ENCODE results near the gene SEC14L5.

SEC14L5 gene

DNA sequence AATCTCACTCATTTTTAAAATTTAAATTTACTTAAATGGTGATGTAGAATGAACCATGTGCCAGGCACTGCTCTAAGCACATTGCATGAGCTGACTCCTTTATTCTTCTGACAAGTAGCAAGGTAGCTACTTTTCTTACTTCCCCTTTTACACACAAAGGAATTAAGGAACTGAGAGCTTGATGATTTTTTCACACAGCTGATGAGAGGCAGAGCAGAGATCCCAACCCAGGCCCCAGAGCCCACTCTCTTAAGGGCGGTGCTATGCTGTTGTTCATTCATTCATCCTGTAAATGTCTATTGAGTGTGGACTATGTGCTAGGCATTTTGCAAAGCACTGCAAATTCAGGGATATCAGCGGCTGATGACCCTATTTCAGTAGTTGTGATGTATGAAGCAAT is 17.9 kb downstream of the SEC14L5 start:
- no peak overlapping the region for H3K4me3 ChIP-seq (ENCODE audit: low read depth, low read length)
- no peak overlapping the region for H3K27ac ChIP-seq (ENCODE audit: extremely low read depth, low read depth, low read length)
- ChIA-PET CTCF (no interaction called here), POLR2A (no interaction called here)
- no peaks in the 10 kb centered on the region for H3K9me3 ChIP-seq (ENCODE audit: control insufficient read depth, insufficient read depth, low read depth, low read length)
- no peaks in the 10 kb centered on the region for H3K36me3 ChIP-seq (ENCODE audit: control insufficient read depth in 2 of 2, insufficient read depth in 1 of 2, low read length in 2 of 2)
- TF ChIP-seq ZNF621 (tag by site-specific recombination; IDR thresholded peaks at IDR 0.05) (no peak), ZNF26 (tag by site-specific recombination; IDR thresholded peaks at IDR 0.05) (peak; percentile 94)
- H3K4me1 ChIP-seq (ENCODE audit: control insufficient read depth, insufficient read depth, low read length) = no peaks in the 10 kb centered on the region

- POLR2A ChIA-PET = no interaction called here
- Histone ChIP-seq H3K9me3 (ENCODE audit: control insufficient read depth, insufficient read depth, low read depth, low read length) (no peaks in the 10 kb centered on the region), H3K27ac (ENCODE audit: extremely low read depth, low read depth, low read length) (no peak overlapping the region), H3K4me1 (ENCODE audit: control insufficient read depth, insufficient read depth, low read length) (no peaks in the 10 kb centered on the region), H3K4me3 (ENCODE audit: low read depth, low read length) (no peak overlapping the region), H3K36me3 (ENCODE audit: control insufficient read depth in 2 of 2, insufficient read depth in 1 of 2, low read length in 2 of 2) (no peaks in the 10 kb centered on the region)
- TF ChIP-seq, protein P1, sequence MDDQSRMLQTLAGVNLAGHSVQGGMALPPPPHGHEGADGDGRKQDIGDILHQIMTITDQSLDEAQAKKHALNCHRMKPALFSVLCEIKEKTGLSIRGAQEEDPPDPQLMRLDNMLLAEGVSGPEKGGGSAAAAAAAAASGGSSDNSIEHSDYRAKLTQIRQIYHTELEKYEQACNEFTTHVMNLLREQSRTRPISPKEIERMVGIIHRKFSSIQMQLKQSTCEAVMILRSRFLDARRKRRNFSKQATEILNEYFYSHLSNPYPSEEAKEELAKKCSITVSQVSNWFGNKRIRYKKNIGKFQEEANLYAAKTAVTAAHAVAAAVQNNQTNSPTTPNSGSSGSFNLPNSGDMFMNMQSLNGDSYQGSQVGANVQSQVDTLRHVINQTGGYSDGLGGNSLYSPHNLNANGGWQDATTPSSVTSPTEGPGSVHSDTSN (CRISPR knock-in tag; IDR thresholded peaks at IDR 0.05) = no peak
- TF ChIP-seq, protein P2, sequence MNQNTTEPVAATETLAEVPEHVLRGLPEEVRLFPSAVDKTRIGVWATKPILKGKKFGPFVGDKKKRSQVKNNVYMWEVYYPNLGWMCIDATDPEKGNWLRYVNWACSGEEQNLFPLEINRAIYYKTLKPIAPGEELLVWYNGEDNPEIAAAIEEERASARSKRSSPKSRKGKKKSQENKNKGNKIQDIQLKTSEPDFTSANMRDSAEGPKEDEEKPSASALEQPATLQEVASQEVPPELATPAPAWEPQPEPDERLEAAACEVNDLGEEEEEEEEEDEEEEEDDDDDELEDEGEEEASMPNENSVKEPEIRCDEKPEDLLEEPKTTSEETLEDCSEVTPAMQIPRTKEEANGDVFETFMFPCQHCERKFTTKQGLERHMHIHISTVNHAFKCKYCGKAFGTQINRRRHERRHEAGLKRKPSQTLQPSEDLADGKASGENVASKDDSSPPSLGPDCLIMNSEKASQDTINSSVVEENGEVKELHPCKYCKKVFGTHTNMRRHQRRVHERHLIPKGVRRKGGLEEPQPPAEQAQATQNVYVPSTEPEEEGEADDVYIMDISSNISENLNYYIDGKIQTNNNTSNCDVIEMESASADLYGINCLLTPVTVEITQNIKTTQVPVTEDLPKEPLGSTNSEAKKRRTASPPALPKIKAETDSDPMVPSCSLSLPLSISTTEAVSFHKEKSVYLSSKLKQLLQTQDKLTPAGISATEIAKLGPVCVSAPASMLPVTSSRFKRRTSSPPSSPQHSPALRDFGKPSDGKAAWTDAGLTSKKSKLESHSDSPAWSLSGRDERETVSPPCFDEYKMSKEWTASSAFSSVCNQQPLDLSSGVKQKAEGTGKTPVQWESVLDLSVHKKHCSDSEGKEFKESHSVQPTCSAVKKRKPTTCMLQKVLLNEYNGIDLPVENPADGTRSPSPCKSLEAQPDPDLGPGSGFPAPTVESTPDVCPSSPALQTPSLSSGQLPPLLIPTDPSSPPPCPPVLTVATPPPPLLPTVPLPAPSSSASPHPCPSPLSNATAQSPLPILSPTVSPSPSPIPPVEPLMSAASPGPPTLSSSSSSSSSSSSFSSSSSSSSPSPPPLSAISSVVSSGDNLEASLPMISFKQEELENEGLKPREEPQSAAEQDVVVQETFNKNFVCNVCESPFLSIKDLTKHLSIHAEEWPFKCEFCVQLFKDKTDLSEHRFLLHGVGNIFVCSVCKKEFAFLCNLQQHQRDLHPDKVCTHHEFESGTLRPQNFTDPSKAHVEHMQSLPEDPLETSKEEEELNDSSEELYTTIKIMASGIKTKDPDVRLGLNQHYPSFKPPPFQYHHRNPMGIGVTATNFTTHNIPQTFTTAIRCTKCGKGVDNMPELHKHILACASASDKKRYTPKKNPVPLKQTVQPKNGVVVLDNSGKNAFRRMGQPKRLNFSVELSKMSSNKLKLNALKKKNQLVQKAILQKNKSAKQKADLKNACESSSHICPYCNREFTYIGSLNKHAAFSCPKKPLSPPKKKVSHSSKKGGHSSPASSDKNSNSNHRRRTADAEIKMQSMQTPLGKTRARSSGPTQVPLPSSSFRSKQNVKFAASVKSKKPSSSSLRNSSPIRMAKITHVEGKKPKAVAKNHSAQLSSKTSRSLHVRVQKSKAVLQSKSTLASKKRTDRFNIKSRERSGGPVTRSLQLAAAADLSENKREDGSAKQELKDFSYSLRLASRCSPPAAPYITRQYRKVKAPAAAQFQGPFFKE (tag by site-specific recombination; IDR thresholded peaks at IDR 0.05; ENCODE audit: borderline replicate concordance) = no peak
- no peak for TF ChIP-seq ZBTB49 (tag by site-specific recombination; IDR thresholded peaks at IDR 0.05; ENCODE audit: low read depth)
- no peak for TF ChIP-seq ZSCAN23 (tag by site-specific recombination; IDR thresholded peaks at IDR 0.05)
- no peak for TF ChIP-seq HOXA7 (CRISPR knock-in tag; IDR thresholded peaks at IDR 0.05; ENCODE audit: borderline replicate concordance)
- no peak for TF ChIP-seq ZXDB (tag by site-specific recombination; IDR thresholded peaks at IDR 0.05)
- no peak for TF ChIP-seq KLF17 (tag by site-specific recombination; IDR thresholded peaks at IDR 0.05)
- no peak for TF ChIP-seq ZNF202 (tag by site-specific recombination; IDR thresholded peaks at IDR 0.05; ENCODE audit: borderline replicate concordance)
- TF ChIP-seq ZNF146 (tag by site-specific recombination; IDR thresholded peaks at IDR 0.05) = no peak
- TF ChIP-seq ZEB2 (tag by site-specific recombination; IDR thresholded peaks at IDR 0.05) = no peak
- TF ChIP-seq ZNF274 (IDR thresholded peaks at IDR 0.05; ENCODE audit: low read length) = no peak
- no peak for TF ChIP-seq ZNF274 (tag by site-specific recombination; IDR thresholded peaks at IDR 0.05; ENCODE audit: borderline replicate concordance)
- no peak for TF ChIP-seq ZNF571 (tag by site-specific recombination; IDR thresholded peaks at IDR 0.05)
- TF ChIP-seq ZNF214 (tag by site-specific recombination; IDR thresholded peaks at IDR 0.05; ENCODE audit: borderline replicate concordance) = no peak
- no peak for TF ChIP-seq RBAK (tag by site-specific recombination; IDR thresholded peaks at IDR 0.05)
- CTCF ChIA-PET = no interaction called here
Observed at GRCh38 chr16:4976611-4977145, 18.5 kb downstream of the SEC14L5 start.

All from HEK293 (cell line).